ENCODE data around the gene TMBIM4.

The TMBIM4 gene

DNA sequence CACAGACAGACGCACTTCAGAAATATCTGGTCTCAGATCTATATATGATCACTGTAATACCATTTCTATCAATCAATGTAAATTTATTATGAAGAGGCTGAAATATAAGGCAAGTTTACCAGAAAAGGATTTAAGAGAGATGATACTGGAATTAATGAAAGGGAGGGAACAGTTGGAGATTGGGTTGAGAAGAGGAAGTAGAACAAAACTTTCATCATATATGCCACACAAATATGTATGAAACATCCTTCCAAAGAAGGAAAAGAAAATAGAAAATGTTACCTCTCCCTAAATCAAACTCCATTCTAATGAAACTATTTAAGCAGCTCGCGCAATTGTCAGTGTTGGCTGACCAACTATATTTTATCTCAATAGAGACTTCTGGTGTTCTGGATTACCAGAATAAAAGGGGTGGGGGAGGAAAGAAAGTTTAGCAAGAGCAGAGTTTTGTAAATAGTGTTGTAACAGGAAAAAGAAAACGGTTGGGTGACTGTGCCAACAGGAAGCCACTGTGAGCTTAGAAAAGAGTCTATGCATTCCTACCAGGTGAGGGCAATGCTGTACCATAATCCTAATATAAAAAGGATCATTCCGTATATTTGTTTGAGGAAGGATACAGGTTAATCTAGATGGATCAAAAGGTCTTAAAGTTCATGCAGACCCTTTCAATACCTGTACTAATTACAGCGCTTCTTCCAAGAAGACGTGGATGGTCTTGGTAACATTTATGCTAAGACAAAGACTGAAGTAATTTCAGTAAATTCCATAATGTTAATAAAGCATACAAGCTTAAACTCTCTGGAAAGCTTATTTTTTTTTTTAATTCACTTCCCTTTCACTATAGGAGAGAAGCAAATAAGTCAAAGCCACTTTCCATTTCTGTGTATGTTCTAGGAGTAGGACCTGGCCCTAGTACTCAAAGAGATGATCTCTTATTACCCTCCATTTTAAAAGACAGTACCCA lies 24.7 kb downstream of the TMBIM4 start:
- no peaks in the 10 kb centered on the region for H4K20me1 ChIP-seq
- H3K27me3 ChIP-seq, result no peaks in the 10 kb centered on the region
- peaks cover 28 to 66% (median 50%) of the 10 kb centered on the region in 11 experiments for H3K9me3 ChIP-seq (replicated peaks in 1 of 11)
- peak overlapping the region in 4 of 10 experiments; percentile 5 to 29 (median 10); a peak in 3 of 20 replicates for H3K4me3 ChIP-seq
- peak overlapping the region; percentile 52 to 79 (median 68); a peak in 21 of 22 replicates for H3K9ac ChIP-seq
- H3K27ac ChIP-seq, result peak overlapping the region; percentile 53 to 99 (median 90); a peak in 21 of 22 replicates
- peaks cover 18 to 68% (median 29%) of the 10 kb centered on the region in 10 experiments for H3K4me1 ChIP-seq
- peak in 7 of 11 experiments; percentile 43 to 84 (median 72); a peak in 12 of 22 replicates for TF ChIP-seq Cebpa-rat (IDR thresholded peaks at IDR 0.05)
- H3K4me2 ChIP-seq, result peak overlapping the region; percentile 18 to 72 (median 50); a peak in 21 of 22 replicates
- H3K36me3 ChIP-seq, result peaks cover 45 to 86% (median 65%) of the 10 kb centered on the region in 11 experiments

DNA sequence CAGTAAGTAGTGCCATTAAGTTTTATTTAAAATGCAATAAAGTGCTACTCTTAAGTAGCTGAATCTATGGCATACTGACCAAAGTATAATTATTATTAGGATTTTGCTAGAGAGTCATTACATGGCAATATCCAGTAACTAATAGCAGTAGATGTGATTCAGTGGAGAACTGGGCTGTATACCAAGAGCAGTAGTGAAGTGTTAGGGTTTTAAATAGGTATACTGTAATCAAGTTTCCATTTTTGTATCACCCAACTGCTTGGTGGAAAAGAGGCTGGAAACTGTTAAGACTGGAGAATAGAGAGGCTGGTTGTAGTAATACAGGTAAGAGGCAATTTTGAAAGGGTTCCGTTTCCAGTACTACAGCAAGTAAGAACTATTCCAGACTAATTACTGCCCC lies 25.9 kb downstream of the TMBIM4 start:
- peaks cover 29 to 73% (median 60%) of the 10 kb centered on the region in 11 experiments for H3K9me3 ChIP-seq (replicated peaks in 1 of 11)
- no peaks in the 10 kb centered on the region for H4K20me1 ChIP-seq
- peak overlapping the region in 10 of 11 experiments; percentile 80 to 99 (median 91); a peak in 21 of 22 replicates for H3K27ac ChIP-seq
- H3K4me1 ChIP-seq, result peaks cover 16 to 56% (median 27%) of the 10 kb centered on the region in 10 experiments
- peak overlapping the region in 8 of 11 experiments; percentile 17 to 72 (median 48); a peak in 14 of 22 replicates for H3K4me2 ChIP-seq
- H3K9ac ChIP-seq, result peak overlapping the region in 7 of 11 experiments; percentile 65 to 79 (median 70); a peak in 13 of 22 replicates
- H3K36me3 ChIP-seq, result peaks cover 55 to 87% (median 68%) of the 10 kb centered on the region in 11 experiments
- no peaks in the 10 kb centered on the region for H3K27me3 ChIP-seq
- no peak for TF ChIP-seq Cebpa-rat (IDR thresholded peaks at IDR 0.05)
- 0 out of 20 replicates have a peak overlapping the region, but pooled peaks of 2 of the 10 experiments have one; percentile 12 to 29 for H3K4me3 ChIP-seq

DNA sequence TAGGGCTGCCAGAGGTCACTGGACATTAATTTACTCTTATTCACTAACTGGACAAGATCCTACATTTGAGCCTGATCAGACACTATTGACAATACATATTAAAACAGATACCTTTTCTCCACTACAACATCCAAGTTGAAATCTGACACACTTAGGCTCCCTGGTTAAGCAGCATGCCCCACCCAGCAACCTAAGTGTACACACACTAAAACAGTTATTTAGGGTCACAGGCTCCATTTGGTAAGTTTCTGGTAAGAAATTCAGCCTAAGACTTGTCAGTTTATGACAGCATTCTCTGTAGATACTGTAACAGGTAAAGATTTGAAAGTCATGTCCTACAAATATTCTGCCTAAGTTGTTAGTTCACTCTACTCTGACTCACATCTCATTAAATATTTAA lies 27.0 kb downstream of the TMBIM4 start:
- Histone ChIP-seq H3K4me3 (no peak overlapping the region), H3K27me3 (no peaks in the 10 kb centered on the region), H3K4me1 (peaks cover 16 to 51% (median 27%) of the 10 kb centered on the region in 10 experiments), H4K20me1 (no peaks in the 10 kb centered on the region), H3K36me3 (peaks cover 60 to 92% (median 70%) of the 10 kb centered on the region in 11 experiments), H3K27ac (peak overlapping the region in 10 of 11 experiments; percentile 2 to 99 (median 91); a peak in 16 of 22 replicates), H3K9ac (no peak overlapping the region), H3K9me3 (replicated peaks in 1 of 11) (peaks cover 29 to 76% (median 60%) of the 10 kb centered on the region in 11 experiments), H3K4me2 (no peak overlapping the region)
- no peak for TF ChIP-seq Cebpa-rat (IDR thresholded peaks at IDR 0.05)

- no peak for TF ChIP-seq Cebpa-rat (IDR thresholded peaks at IDR 0.05)
- H3K4me2 ChIP-seq, result no peak overlapping the region
- peaks cover 75 to 95% (median 85%) of the 10 kb centered on the region in 11 experiments for H3K36me3 ChIP-seq
- H3K4me1 ChIP-seq, result peaks cover 16 to 41% (median 26%) of the 10 kb centered on the region in 10 experiments
- H3K9me3 ChIP-seq (replicated peaks in 1 of 11), result peaks cover 29 to 86% (median 70%) of the 10 kb centered on the region in 11 experiments
- no peak overlapping the region for H3K9ac ChIP-seq
- H3K4me3 ChIP-seq, result no peak overlapping the region
- H3K27ac ChIP-seq, result no peak overlapping the region
- H3K27me3 ChIP-seq, result no peaks in the 10 kb centered on the region
- H4K20me1 ChIP-seq, result no peaks in the 10 kb centered on the region
Observed at GRCh38 chr12:66141299-66141698, 28.5 kb downstream of the TMBIM4 start.

GRCh38 chr12:66140731-66141130 lies 29.1 kb downstream of the TMBIM4 start:
- H3K4me1 ChIP-seq, result peaks cover 10 to 35% (median 20%) of the 10 kb centered on the region in 10 experiments; a peak in 19 of 20 replicates

GRCh38 chr12:66139328-66139727 lies 30.5 kb downstream of the TMBIM4 start:
- no peaks in the 10 kb centered on the region for H3K27me3 ChIP-seq
- peaks cover 74 to 85% (median 81%) of the 10 kb centered on the region in 11 experiments for H3K36me3 ChIP-seq
- H3K27ac ChIP-seq, result no peak overlapping the region
- no peak overlapping the region for H3K4me2 ChIP-seq
- no peak overlapping the region for H3K9ac ChIP-seq
- no peak for TF ChIP-seq Cebpa-rat (IDR thresholded peaks at IDR 0.05)
- no peaks in the 10 kb centered on the region for H4K20me1 ChIP-seq
- H3K9me3 ChIP-seq (replicated peaks in 1 of 11), result peaks cover 29 to 75% (median 65%) of the 10 kb centered on the region in 11 experiments
- peaks cover 1 to 21% (median 6%) of the 10 kb centered on the region in 10 experiments; a peak in 19 of 20 replicates for H3K4me1 ChIP-seq
- no peak overlapping the region for H3K4me3 ChIP-seq

More at GRCh38 chr12:66140731-66141130, 29.1 kb downstream of the TMBIM4 start:
- Histone ChIP-seq H3K9me3 (replicated peaks in 1 of 11) (peaks cover 29 to 85% (median 73%) of the 10 kb centered on the region in 11 experiments), H3K27me3 (no peaks in the 10 kb centered on the region), H3K4me3 (0 out of 20 replicates have a peak overlapping the region, but pooled peaks of 2 of the 10 experiments have one; percentile 3 to 22), H3K4me2 (no peak overlapping the region), H3K9ac (no peak overlapping the region), H3K27ac (no peak overlapping the region), H4K20me1 (no peaks in the 10 kb centered on the region), H3K36me3 (peaks cover 76 to 93% (median 86%) of the 10 kb centered on the region in 11 experiments)
- TF ChIP-seq Cebpa-rat (IDR thresholded peaks at IDR 0.05), result no peak

DNA sequence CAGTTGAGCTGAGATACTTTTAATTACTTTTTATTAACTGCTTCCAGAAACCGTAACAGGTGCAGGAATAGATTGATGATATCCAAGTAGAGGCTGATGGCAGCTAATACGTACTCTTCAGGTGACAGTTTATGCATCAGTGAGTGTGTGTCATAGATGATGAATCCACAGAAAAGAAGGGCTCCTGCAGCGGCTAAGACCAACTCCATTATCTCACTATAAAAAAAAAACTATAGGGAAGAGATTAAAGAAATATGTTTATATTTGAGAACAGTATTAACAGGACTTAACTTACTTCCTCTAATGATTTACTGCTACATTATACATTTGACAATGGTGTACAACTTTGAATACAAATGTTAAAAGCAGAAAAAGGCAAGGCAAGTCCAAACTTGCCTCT lies 31.9 kb downstream of the TMBIM4 start:
- Histone ChIP-seq H3K4me2 (no peak overlapping the region), H3K9ac (no peak overlapping the region), H4K20me1 (no peaks in the 10 kb centered on the region), H3K4me1 (peaks cover under 1 to 11% (median 2%) of the 10 kb centered on the region in 10 experiments; a peak in 12 of 20 replicates), H3K27ac (no peak overlapping the region), H3K27me3 (no peaks in the 10 kb centered on the region), H3K9me3 (replicated peaks in 1 of 11) (peaks cover 29 to 68% (median 60%) of the 10 kb centered on the region in 11 experiments), H3K4me3 (no peak overlapping the region), H3K36me3 (peaks cover 64 to 77% (median 72%) of the 10 kb centered on the region in 11 experiments)
- no peak for TF ChIP-seq Cebpa-rat (IDR thresholded peaks at IDR 0.05)

GRCh38 chr12:66132408-66132807 lies 37.4 kb downstream of the TMBIM4 start:
- no peak for TF ChIP-seq Cebpa-rat (IDR thresholded peaks at IDR 0.05)
- H3K4me3 ChIP-seq, result no peak overlapping the region; a peak in 2 of 20 replicates
- no peaks in the 10 kb centered on the region for H3K27me3 ChIP-seq
- H3K4me2 ChIP-seq, result peak overlapping the region; percentile 58 to 99 (median 88); a peak in 21 of 22 replicates
- 0 out of 22 replicates have a peak overlapping the region, but pooled peaks of 1 of the 11 experiments have one; percentile 30 for H3K9ac ChIP-seq
- peaks cover 0 to 11% (median 0%) of the 10 kb centered on the region in 11 experiments; a peak in 7 of 22 replicates for H4K20me1 ChIP-seq
- peaks cover 28 to 44% (median 37%) of the 10 kb centered on the region in 10 experiments for H3K4me1 ChIP-seq
- H3K27ac ChIP-seq, result no peak overlapping the region; a peak in 1 of 22 replicates
- H3K9me3 ChIP-seq (replicated peaks in 1 of 11), result peaks cover 0 to 25% (median 17%) of the 10 kb centered on the region in 11 experiments; a peak in 18 of 22 replicates
- H3K36me3 ChIP-seq, result peaks cover 27 to 45% (median 37%) of the 10 kb centered on the region in 11 experiments
